Spinal cord (tissue), 10 donors: ENCODE data around the gene C3orf70. TPM values are rescaled to one million over a fixed set of nuclear protein-coding genes. Genes with fewer than 3 reads are reported as not detected.

Source experiments
- DNase-seq, 6 donors: peaks; one replicate each; pipeline versions ENCODE4 v3.0.0 to v3.0.0-alpha.2; 2013 to 2015; ENCODE audit warnings: low spot score in 6 of 6, low read depth in 4 of 6
- H3K27ac ChIP-seq: one replicate; pipeline ENCODE4 v1.5.1; 2013; ENCODE audit warnings: low read depth, low read length, control low read depth
- H3K27me3 ChIP-seq: one replicate; pipeline ENCODE4 v1.6.1; 2013; ENCODE audit warnings: low read length; ENCODE audit not compliant: control insufficient read depth, insufficient read depth
- H3K36me3 ChIP-seq: one replicate; pipeline ENCODE4 v1.6.1; 2013; ENCODE audit warnings: low read length; ENCODE audit not compliant: control insufficient read depth, insufficient read depth
- H3K4me1 ChIP-seq: one replicate; pipeline ENCODE4 v1.6.1; 2013; ENCODE audit warnings: low read length; ENCODE audit not compliant: control insufficient read depth, insufficient read depth
- H3K4me3 ChIP-seq: one replicate; pipeline ENCODE4 v1.5.1; 2013; ENCODE audit warnings: low read depth, low read length, control low read depth
- H3K9me3 ChIP-seq: one replicate; pipeline ENCODE4 v1.6.1; 2013; ENCODE audit warnings: low read length; ENCODE audit not compliant: control insufficient read depth, insufficient read depth
- WGBS: methylation state at CpG from one replicate; pipeline ENCODE4 v1.1.5; 2013; ENCODE audit warnings: missing lambda C conversion rate; ENCODE audit not compliant: insufficient coverage; 5-methylcytosine and 5-hydroxymethylcytosine counted together
- polyA plus RNA-seq, 2 donors: library from polyadenylated mRNA; unstranded; fragments of 120-200 nt; gene quantifications; one replicate each; pipeline ENCODE4 v1.2.1, GENCODE V29; 2013; ENCODE audit not compliant: insufficient read length in 2 of 2
- total RNA-seq, 2 donors: library from RNA; depleted of rRNA in 1 of 2; stranded (reverse); fragments of 120-200 nt in 1 of 2; fragments of >200 nt in 1 of 2; gene quantifications; one replicate each; pipeline versions ENCODE4 v1.2.3 to v1.2.4, GENCODE V29; 2013 to 2014
- donor health status: healthy.

Gene C3orf70
- total and polyA plus RNA-seq, 4 donors: 26.4 to 55.0 (median 40.7) TPM

DNA sequence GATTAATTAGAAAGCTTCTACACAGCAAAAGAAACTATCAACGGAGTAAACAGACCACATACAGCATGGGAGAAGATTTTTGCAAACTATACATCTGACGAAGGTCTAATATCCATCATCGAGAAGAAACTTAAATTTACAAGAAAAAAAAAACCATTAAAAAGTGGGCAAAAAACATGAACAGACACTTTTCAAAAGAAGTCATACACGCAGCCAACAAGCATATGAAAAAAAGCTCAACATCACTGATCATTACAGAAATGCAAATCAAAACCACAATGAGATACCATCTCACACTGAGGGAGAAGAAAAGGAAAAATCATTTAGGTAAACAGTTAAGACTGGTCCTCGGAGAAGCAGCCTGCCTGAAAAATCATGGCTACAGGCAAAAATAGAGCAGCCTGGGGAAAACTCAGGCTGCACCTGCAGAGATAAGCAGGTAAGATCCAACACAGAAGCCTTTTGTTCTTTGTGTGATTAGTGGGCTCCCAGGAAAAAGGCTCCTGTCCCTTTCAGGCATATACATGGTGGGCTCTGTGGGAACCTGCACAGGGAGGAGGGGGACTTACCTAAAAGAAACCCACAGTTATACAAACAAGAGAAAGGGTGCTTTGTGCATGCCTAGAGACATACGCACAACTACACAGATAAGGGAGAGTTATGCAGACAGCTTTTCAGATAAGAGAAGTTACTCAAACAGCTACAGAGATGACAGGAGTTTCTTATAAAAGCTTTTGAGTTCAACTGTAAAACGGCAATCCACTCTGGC, 49.3 kb downstream of the C3orf70 start:
- H3K36me3 ChIP-seq: no peaks in the 10 kb centered on the region
- 80% methylated on average over 1 of the region's 7 CpGs for WGBS
- H3K9me3 ChIP-seq: peaks cover 2% of the 10 kb centered on the region
- H3K4me1 ChIP-seq: no peaks in the 10 kb centered on the region
- H3K4me3 ChIP-seq: no peak overlapping the region
- peak in 1 of 6 donors; percentile 7 for DNase-seq
- no peak overlapping the region for H3K27ac ChIP-seq
- H3K27me3 ChIP-seq: no peaks in the 10 kb centered on the region

DNA sequence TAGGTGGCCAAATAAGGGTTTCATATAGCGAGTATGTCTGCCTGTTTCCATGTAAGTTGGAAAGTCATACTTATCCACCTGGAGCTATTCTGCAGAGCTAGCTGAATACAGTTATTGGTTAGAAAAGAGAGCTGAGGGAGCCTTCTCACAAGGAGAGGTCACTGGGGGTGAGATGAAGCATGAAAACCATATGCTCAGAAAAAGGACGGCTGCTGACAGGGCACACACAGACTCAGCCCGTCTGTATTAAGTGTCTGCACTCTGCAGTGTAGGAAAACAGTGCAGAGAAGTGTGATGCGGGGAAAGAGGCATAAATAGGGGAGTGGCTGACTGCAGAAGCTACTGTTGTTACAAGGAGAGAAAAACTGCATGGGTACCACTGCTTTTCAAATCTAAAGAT, 58.2 kb downstream of the C3orf70 start:
- 33% methylated on average over 3 of the region's 4 CpGs for WGBS
- peaks cover 2% of the 10 kb centered on the region for H3K36me3 ChIP-seq
- H3K9me3 ChIP-seq: no peaks in the 10 kb centered on the region
- no peaks in the 10 kb centered on the region for H3K4me1 ChIP-seq
- H3K27ac ChIP-seq: no peak overlapping the region
- H3K27me3 ChIP-seq: no peaks in the 10 kb centered on the region
- peak in 1 of 6 donors; percentile 76 for DNase-seq
- no peak overlapping the region for H3K4me3 ChIP-seq

DNA sequence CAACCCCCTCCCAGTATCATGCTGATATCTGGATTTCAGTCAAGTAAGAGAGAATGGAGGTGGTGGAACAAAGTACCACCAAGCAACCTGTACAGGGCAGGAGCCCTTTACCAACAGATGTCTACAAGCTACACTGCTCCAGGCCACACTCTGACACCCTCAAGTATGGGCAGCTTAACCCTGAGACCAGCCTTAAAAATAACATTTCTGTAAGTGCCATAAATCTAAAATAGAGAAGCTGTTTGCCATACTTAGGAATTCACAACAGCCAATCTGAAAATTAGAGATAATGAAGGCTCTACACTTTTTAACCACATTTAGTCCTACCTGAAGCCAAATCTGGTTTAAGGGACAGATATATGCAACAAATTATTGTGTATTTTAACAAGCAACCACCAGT, 59.7 kb downstream of the C3orf70 start:
- Histone ChIP-seq H3K27me3 (no peaks in the 10 kb centered on the region), H3K4me3 (no peak overlapping the region), H3K36me3 (peaks cover 2% of the 10 kb centered on the region), H3K27ac (no peak overlapping the region), H3K9me3 (no peaks in the 10 kb centered on the region), H3K4me1 (no peaks in the 10 kb centered on the region)
- DNase-seq: no peak

DNA sequence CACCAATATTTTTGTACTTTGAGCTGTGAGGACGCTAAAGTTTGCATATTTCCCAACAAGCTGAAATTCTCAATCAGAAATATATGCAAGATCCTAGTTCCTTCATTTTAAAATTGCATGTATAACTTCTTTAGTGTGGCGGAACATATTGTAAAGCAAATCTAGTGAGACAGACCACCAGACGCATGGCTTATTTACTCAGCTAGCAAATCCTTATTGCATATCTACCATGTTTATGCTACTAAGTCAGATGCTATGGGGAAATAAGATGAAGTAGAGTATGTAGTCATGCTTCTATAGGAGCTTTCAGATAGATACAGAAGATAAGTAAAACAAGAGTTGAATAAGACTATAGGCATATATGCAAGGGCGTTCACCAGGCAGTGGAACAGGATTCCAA, 62.0 kb downstream of the C3orf70 start:
- WGBS: 92% methylated on average over 1 of the region's 4 CpGs
- DNase-seq: peak in 1 of 6 donors; percentile 9
- Histone ChIP-seq H3K27ac (no peak overlapping the region), H3K9me3 (no peaks in the 10 kb centered on the region), H3K4me3 (no peak overlapping the region), H3K4me1 (no peaks in the 10 kb centered on the region), H3K36me3 (no peaks in the 10 kb centered on the region), H3K27me3 (no peaks in the 10 kb centered on the region)

DNA sequence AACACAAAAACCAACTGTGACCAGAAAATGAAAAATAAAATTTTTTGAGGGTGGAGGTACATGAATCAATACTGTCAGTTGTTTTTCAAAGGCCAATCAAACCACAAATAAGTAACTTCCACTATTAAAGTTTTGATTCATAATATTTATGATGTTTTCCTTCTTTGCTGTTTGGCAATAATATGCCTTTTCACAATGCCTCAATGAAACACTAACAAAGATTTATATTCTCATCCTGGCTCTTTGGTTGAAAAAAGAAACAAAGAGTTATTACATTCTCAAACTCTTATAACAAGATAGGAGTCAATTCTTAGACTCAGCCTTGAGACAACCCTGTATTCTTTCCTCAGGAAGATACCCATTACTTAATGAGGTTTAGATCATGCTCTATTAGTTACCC, 63.1 kb downstream of the C3orf70 start:
- no peaks in the 10 kb centered on the region for H3K27me3 ChIP-seq
- H3K36me3 ChIP-seq: no peaks in the 10 kb centered on the region
- no peak overlapping the region for H3K4me3 ChIP-seq
- DNase-seq: no peak
- H3K27ac ChIP-seq: no peak overlapping the region
- H3K4me1 ChIP-seq: no peaks in the 10 kb centered on the region
- H3K9me3 ChIP-seq: no peaks in the 10 kb centered on the region

DNA sequence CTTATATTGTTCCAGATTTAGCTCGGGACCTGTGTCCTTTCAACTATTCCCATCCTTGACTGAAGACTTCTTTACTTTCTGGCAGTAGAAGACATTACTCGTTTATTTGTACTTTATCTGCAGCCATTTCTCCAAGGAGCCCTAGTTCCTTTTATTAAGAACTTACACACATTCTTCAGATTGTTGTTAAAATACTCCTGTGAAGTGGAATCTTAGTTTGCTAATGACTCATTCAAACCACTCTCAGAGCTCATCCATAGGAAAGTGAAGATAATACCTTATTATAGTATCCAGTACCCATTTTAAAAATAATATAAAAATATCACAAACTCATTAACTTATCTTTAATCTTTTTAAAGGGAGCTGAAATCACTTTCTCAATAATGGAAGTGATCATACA, 63.5 kb downstream of the C3orf70 start:
- no peak overlapping the region for H3K4me3 ChIP-seq
- DNase-seq: no peak
- H3K9me3 ChIP-seq: no peaks in the 10 kb centered on the region
- no peaks in the 10 kb centered on the region for H3K36me3 ChIP-seq
- WGBS: 60% methylated on average over 2 of the region's 2 CpGs
- no peaks in the 10 kb centered on the region for H3K4me1 ChIP-seq
- no peaks in the 10 kb centered on the region for H3K27me3 ChIP-seq
- H3K27ac ChIP-seq: no peak overlapping the region

DNA sequence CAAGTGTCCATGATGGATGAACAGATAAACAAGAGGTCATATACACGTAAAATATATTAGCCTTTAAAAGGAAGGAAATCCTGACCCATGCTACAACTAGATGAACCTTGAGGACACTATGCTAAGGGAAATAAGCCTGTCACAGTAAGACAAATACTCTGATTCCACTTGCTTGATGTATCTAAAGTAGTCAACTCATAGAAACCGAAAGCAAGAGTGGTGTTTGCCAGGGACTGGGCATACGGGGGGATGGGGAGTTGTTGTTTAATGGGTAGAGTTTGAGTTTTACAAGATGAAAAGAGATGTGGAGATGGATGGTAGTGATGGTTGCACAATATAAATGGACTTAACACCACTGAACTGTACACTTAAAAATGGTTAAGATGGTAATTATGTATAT, 65.4 kb downstream of the C3orf70 start:
- peaks cover 9% of the 10 kb centered on the region for H3K36me3 ChIP-seq
- H3K4me3 ChIP-seq: no peak overlapping the region
- H3K9me3 ChIP-seq: no peaks in the 10 kb centered on the region
- H3K27me3 ChIP-seq: no peaks in the 10 kb centered on the region
- H3K4me1 ChIP-seq: no peaks in the 10 kb centered on the region
- 94% methylated on average over 2 of the region's 3 CpGs for WGBS
- DNase-seq: no peak
- H3K27ac ChIP-seq: no peak overlapping the region

DNA sequence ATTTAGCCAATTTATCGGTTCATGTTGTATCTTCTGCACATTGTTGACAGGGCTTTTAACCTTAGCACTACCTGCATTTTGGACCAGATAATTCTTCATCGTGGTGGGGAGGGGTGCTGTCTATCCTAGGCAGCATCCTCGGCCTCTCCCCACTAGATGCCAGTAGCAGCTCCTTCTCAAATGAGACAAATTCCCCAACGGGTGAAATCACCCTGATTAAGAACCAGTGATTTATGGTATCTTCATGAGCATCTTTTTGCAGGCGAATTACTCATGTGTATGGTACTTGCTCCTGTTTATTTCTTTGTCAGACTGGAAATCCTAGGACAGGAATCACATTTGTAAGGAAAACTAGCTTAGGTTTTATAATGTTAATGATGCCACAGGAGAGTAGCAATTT, 68.0 kb downstream of the C3orf70 start:
- DNase-seq: peak in 1 of 6 donors; percentile 70
- Histone ChIP-seq H3K36me3 (peaks cover 22% of the 10 kb centered on the region), H3K27ac (no peak overlapping the region), H3K4me1 (no peaks in the 10 kb centered on the region), H3K9me3 (no peaks in the 10 kb centered on the region), H3K4me3 (no peak overlapping the region), H3K27me3 (no peaks in the 10 kb centered on the region)
- WGBS: 83% methylated on average over 1 of the region's 5 CpGs

DNA sequence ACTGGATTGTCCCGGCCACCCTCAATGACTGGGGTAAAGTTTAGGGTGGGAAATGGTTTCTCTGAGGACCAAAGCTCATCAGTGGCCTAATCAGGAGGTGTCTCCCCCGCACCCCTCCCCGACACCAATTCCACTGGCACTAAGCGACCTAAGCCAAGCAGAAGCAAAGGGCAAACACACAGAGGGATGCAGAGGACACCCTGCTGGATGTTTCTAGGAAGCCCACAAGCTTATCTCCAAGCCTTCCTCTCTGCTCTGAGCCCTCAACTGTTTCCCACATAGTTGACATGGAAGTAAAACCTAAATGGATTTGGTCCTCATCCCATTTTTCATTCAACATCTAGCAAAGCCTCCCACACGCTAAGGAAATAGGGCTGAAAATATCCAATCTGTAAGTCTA, 68.5 kb downstream of the C3orf70 start:
- H3K27ac ChIP-seq: no peak overlapping the region
- WGBS: 93% methylated on average over 3 of the region's 5 CpGs
- no peaks in the 10 kb centered on the region for H3K9me3 ChIP-seq
- H3K36me3 ChIP-seq: peaks cover 22% of the 10 kb centered on the region
- DNase-seq: no peak
- no peaks in the 10 kb centered on the region for H3K4me1 ChIP-seq
- H3K27me3 ChIP-seq: no peaks in the 10 kb centered on the region
- H3K4me3 ChIP-seq: no peak overlapping the region

DNA sequence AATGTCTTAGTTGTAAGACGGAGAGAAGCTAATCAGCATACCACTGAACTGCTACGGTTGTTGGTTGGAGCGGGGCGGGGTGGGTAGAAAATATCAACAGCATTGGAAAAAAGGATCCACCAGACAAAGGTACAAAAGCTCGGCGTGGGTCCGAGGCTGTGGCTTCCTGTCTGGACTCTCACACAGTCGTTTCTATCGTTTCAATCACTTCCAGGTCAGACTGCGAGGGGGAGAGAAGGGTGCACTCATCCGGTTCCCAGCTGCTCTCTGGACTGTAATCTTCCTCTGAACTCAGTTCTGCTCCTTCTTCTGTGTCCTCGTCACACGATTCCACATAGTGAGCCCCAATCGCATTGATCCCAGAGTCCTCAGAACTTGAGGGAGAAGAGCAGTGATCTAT, 70.0 kb downstream of the C3orf70 start:
- no peak for DNase-seq
- no peak overlapping the region for H3K4me3 ChIP-seq
- no peak overlapping the region for H3K27ac ChIP-seq
- H3K9me3 ChIP-seq: no peaks in the 10 kb centered on the region
- H3K4me1 ChIP-seq: no peaks in the 10 kb centered on the region
- 89% methylated on average over 10 of the region's 14 CpGs for WGBS
- H3K36me3 ChIP-seq: peaks cover 22% of the 10 kb centered on the region
- H3K27me3 ChIP-seq: no peaks in the 10 kb centered on the region
